Adipocyte (in vitro differentiated cells): ENCODE results near the gene DNER.

Source experiments
- DNase-seq: peaks from one replicate; pipeline ENCODE4 v3.0.0-alpha.2; 2015; ENCODE audit warnings: low read depth
- H3K27me3 ChIP-seq: replicated peaks from 2 replicates; pipeline ENCODE4 v1.7.0; 2013; ENCODE audit warnings: mild to moderate bottlenecking, low read length, moderate library complexity; ENCODE audit not compliant: control insufficient read depth, insufficient read depth
- H3K36me3 ChIP-seq: 2 replicates; pipeline ENCODE4 v1.7.0; 2013; ENCODE audit warnings: low read length, mild to moderate bottlenecking, moderate library complexity; ENCODE audit not compliant: control insufficient read depth, insufficient read depth, severe bottlenecking
- H3K4me1 ChIP-seq: 2 replicates; pipeline ENCODE4 v1.7.0; 2013; ENCODE audit warnings: mild to moderate bottlenecking, low read length, moderate library complexity; ENCODE audit not compliant: control insufficient read depth, insufficient read depth
- H3K4me3 ChIP-seq: 2 replicates; pipeline ENCODE4 v1.7.0; 2013; ENCODE audit warnings: mild to moderate bottlenecking, low read length, moderate library complexity
- H3K9ac ChIP-seq: 2 replicates; pipeline ENCODE4 v1.7.0; 2013; ENCODE audit warnings: mild to moderate bottlenecking, low read length, moderate library complexity
- H3K9me3 ChIP-seq: 2 replicates; pipeline ENCODE4 v1.7.0; 2013; ENCODE audit warnings: mild to moderate bottlenecking, low read length, moderate library complexity; ENCODE audit not compliant: control insufficient read depth

Gene DNER

GRCh38 chr2:229408962-229409361, 305.4 kb downstream of the DNER start:
- Histone ChIP-seq H3K4me3 (peak overlapping the region; percentile 59), H3K9me3 (no peaks in the 10 kb centered on the region), H3K4me1 (peaks cover 47% of the 10 kb centered on the region), H3K36me3 (no peaks in the 10 kb centered on the region), H3K9ac (peak overlapping the region; percentile 61), H3K27me3 (no peaks in the 10 kb centered on the region)
- no peak for DNase-seq

GRCh38 chr2:229408356-229408755, 306.0 kb downstream of the DNER start:
- H3K4me1 ChIP-seq, result peaks cover 47% of the 10 kb centered on the region
- no peaks in the 10 kb centered on the region for H3K36me3 ChIP-seq
- H3K9me3 ChIP-seq, result no peaks in the 10 kb centered on the region
- peak overlapping the region; percentile 61 for H3K9ac ChIP-seq
- peak; percentile 95 for DNase-seq
- no peak overlapping the region for H3K4me3 ChIP-seq
- H3K27me3 ChIP-seq, result no peaks in the 10 kb centered on the region

GRCh38 chr2:229407170-229407569, 307.2 kb downstream of the DNER start:
- Histone ChIP-seq H3K36me3 (no peaks in the 10 kb centered on the region), H3K9ac (peak overlapping the region; percentile 27), H3K4me3 (peak overlapping the region; percentile 70), H3K27me3 (no peaks in the 10 kb centered on the region), H3K4me1 (peaks cover 41% of the 10 kb centered on the region), H3K9me3 (no peaks in the 10 kb centered on the region)
- DNase-seq, result peak; percentile 46

- Histone ChIP-seq H3K9ac (no peak overlapping the region), H3K9me3 (no peaks in the 10 kb centered on the region), H3K4me3 (no peak overlapping the region), H3K36me3 (no peaks in the 10 kb centered on the region), H3K27me3 (no peaks in the 10 kb centered on the region), H3K4me1 (peaks cover 41% of the 10 kb centered on the region)
- DNase-seq, result no peak
These were observed 308.6 kb downstream of the DNER start for GRCh38 chr2:229405796-229406195.

- Histone ChIP-seq H3K27me3 (no peaks in the 10 kb centered on the region), H3K9me3 (no peaks in the 10 kb centered on the region), H3K36me3 (no peaks in the 10 kb centered on the region), H3K9ac (no peak overlapping the region), H3K4me1 (peaks cover 18% of the 10 kb centered on the region), H3K4me3 (no peak overlapping the region)
- no peak for DNase-seq
These were observed 311.1 kb downstream of the DNER start for GRCh38 chr2:229403296-229403695.

- no peaks in the 10 kb centered on the region for H3K27me3 ChIP-seq
- no peak for DNase-seq
- no peak overlapping the region for H3K9ac ChIP-seq
These were observed 313.0 kb downstream of the DNER start for GRCh38 chr2:229401171-229401865.

GRCh38 chr2:229393926-229394325, 320.4 kb downstream of the DNER start:
- DNase-seq, result no peak
- H3K36me3 ChIP-seq, result no peaks in the 10 kb centered on the region
- no peaks in the 10 kb centered on the region for H3K9me3 ChIP-seq
- peaks cover 5% of the 10 kb centered on the region for H3K4me1 ChIP-seq
- no peaks in the 10 kb centered on the region for H3K27me3 ChIP-seq
- H3K9ac ChIP-seq, result no peak overlapping the region
- H3K4me3 ChIP-seq, result no peak overlapping the region

More at GRCh38 chr2:229401171-229401865, 313.0 kb downstream of the DNER start:
- H3K4me1 ChIP-seq, result no peaks in the 10 kb centered on the region
- no peak overlapping the region for H3K4me3 ChIP-seq
- H3K36me3 ChIP-seq, result no peaks in the 10 kb centered on the region
- no peaks in the 10 kb centered on the region for H3K9me3 ChIP-seq

- H3K9me3 ChIP-seq, result no peaks in the 10 kb centered on the region
- H3K36me3 ChIP-seq, result no peaks in the 10 kb centered on the region
- H3K4me3 ChIP-seq, result no peak overlapping the region
These were observed 322.2 kb downstream of the DNER start for GRCh38 chr2:229392196-229392595.

GRCh38 chr2:229388731-229389130, 325.6 kb downstream of the DNER start:
- H3K9me3 ChIP-seq, result no peaks in the 10 kb centered on the region
- DNase-seq, result peak; percentile 22
- H3K36me3 ChIP-seq, result no peaks in the 10 kb centered on the region
- no peaks in the 10 kb centered on the region for H3K27me3 ChIP-seq
- H3K4me1 ChIP-seq, result peaks cover 13% of the 10 kb centered on the region
- no peak overlapping the region for H3K9ac ChIP-seq
- no peak overlapping the region for H3K4me3 ChIP-seq

More at GRCh38 chr2:229392196-229392595, 322.2 kb downstream of the DNER start:
- DNase-seq, result peak; percentile 50
- Histone ChIP-seq H3K9ac (no peak overlapping the region), H3K4me1 (peaks cover 13% of the 10 kb centered on the region), H3K27me3 (no peaks in the 10 kb centered on the region)

GRCh38 chr2:229387866-229388265, 326.5 kb downstream of the DNER start:
- Histone ChIP-seq H3K9ac (no peak overlapping the region), H3K4me3 (no peak overlapping the region), H3K9me3 (no peaks in the 10 kb centered on the region), H3K27me3 (no peaks in the 10 kb centered on the region), H3K36me3 (no peaks in the 10 kb centered on the region), H3K4me1 (peaks cover 13% of the 10 kb centered on the region)
- DNase-seq, result no peak

GRCh38 chr2:229380101-229380625, 334.2 kb downstream of the DNER start:
- no peak overlapping the region for H3K9ac ChIP-seq
- no peaks in the 10 kb centered on the region for H3K4me1 ChIP-seq
- H3K9me3 ChIP-seq, result no peaks in the 10 kb centered on the region
- H3K36me3 ChIP-seq, result no peaks in the 10 kb centered on the region
- no peaks in the 10 kb centered on the region for H3K27me3 ChIP-seq
- no peak for DNase-seq
- H3K4me3 ChIP-seq, result no peak overlapping the region
